CD14-positive monocyte (primary cell): ENCODE data around the gene MCC. TPM values are rescaled to one million over a fixed set of nuclear protein-coding genes. Genes with fewer than 3 reads are reported as not detected.
A peak's percentile ranks its signal among the peaks of the same experiment; 100 is the strongest.

Source experiments
- DNase-seq, 3 donors: peaks; one replicate each; pipeline ENCODE4 v3.0.0-alpha.2; 2011 to 2022
- H2AFZ ChIP-seq: 2 replicates; pipeline ENCODE4 v1.6.0; 2012; ENCODE audit warnings: mild to moderate bottlenecking, low read depth, low read length, inconsistent platforms; ENCODE audit not compliant: insufficient read depth, poor library complexity, severe bottlenecking
- H3K27ac ChIP-seq, 2 donors: 1 replicate in 1 of 2; 2 replicates in 1 of 2; pipeline ENCODE4 v1.5.1; 2012 to 2013; ENCODE audit warnings: low read length in 2 of 2, control low read depth in 1 of 2, inconsistent platforms in 1 of 2, low read depth in 1 of 2, mild to moderate bottlenecking in 1 of 2
- H3K27me3 ChIP-seq, 2 donors: one replicate each; pipeline versions ENCODE4 v1.6.0 to v1.6.1; 2011 to 2013; ENCODE audit warnings: low read length in 2 of 2; ENCODE audit not compliant: control insufficient read depth in 2 of 2, insufficient read depth in 2 of 2
- H3K36me3 ChIP-seq, 2 donors: replicated peaks in 1 of 2; 1 replicate in 1 of 2; 2 replicates in 1 of 2; pipeline versions ENCODE4 v1.5.1 to v1.6.1; 2012 to 2013; ENCODE audit warnings: low read length in 2 of 2, control low read depth in 1 of 2, inconsistent platforms in 1 of 2, mild to moderate bottlenecking in 1 of 2; ENCODE audit not compliant: insufficient read depth in 2 of 2, control insufficient read depth in 1 of 2
- H3K4me1 ChIP-seq, 2 donors: 1 replicate in 1 of 2; 2 replicates in 1 of 2; pipeline versions ENCODE4 v1.5.1 to v1.6.1; 2012 to 2013; ENCODE audit warnings: low read length in 2 of 2, control low read depth in 1 of 2, inconsistent platforms in 1 of 2, mild to moderate bottlenecking in 1 of 2, moderate library complexity in 1 of 2; ENCODE audit not compliant: insufficient read depth in 2 of 2, control insufficient read depth in 1 of 2
- H3K4me2 ChIP-seq: replicated peaks from 2 replicates; pipeline ENCODE3; 2012; ENCODE audit warnings: low read length, moderate library complexity, mild to moderate bottlenecking; ENCODE audit not compliant: poor library complexity, severe bottlenecking; ENCODE audit errors: extremely low read depth
- H3K4me3 ChIP-seq, 3 experiments: fragments of 200-600 bp in 1 of 3; sonication (generic) in 1 of 3; replicated peaks in 1 of 3; 1 replicate in 2 of 3; 2 replicates in 1 of 3; pipeline ENCODE4 v1.5.1; 2011 to 2013; ENCODE audit warnings: low read length in 3 of 3, mild to moderate bottlenecking in 3 of 3, control low read depth in 2 of 3, low read depth in 2 of 3, inconsistent platforms in 1 of 3, moderate library complexity in 1 of 3
- H3K79me2 ChIP-seq: 2 replicates; pipeline ENCODE4 v1.6.0; 2012; ENCODE audit warnings: mild to moderate bottlenecking, control low read depth, inconsistent platforms, low read length, moderate library complexity; ENCODE audit not compliant: insufficient read depth
- H3K9ac ChIP-seq: 2 replicates; pipeline ENCODE4 v1.6.0; 2017; ENCODE audit warnings: low read length, mild to moderate bottlenecking; ENCODE audit not compliant: insufficient read depth, poor library complexity, severe bottlenecking
- H3K9me3 ChIP-seq, 2 donors: replicated peaks in 1 of 2; 1 replicate in 1 of 2; 2 replicates in 1 of 2; pipeline versions ENCODE4 v1.5.1 to v1.6.1; 2012 to 2013; ENCODE audit warnings: low read length in 2 of 2, control low read depth in 1 of 2; ENCODE audit not compliant: control insufficient read depth in 1 of 2, insufficient read depth in 1 of 2
- H4K20me1 ChIP-seq: 2 replicates; pipeline ENCODE4 v1.6.0; 2012; ENCODE audit warnings: mild to moderate bottlenecking, low read length, control low read depth, moderate library complexity; ENCODE audit not compliant: insufficient read depth
- H3K27ac Mint-ChIP-seq, 7 donors: one replicate each; pipeline ENCODE4 v1.8.0; 2020; ENCODE audit warnings: mild to moderate bottlenecking in 7 of 7, mixed read lengths in 7 of 7, moderate library complexity in 6 of 7, inconsistent platforms in 2 of 7
- H3K27me3 Mint-ChIP-seq, 3 donors: one replicate each; pipeline ENCODE4 v1.8.0; 2021 to 2022; ENCODE audit warnings: low read depth in 3 of 3, mild to moderate bottlenecking in 3 of 3, mixed read lengths in 3 of 3, moderate library complexity in 3 of 3, inconsistent platforms in 1 of 3
- H3K36me3 Mint-ChIP-seq, 2 donors: one replicate each; pipeline ENCODE4 v1.8.0; 2020; ENCODE audit warnings: mixed read lengths in 2 of 2, inconsistent platforms in 1 of 2, mild to moderate bottlenecking in 1 of 2
- H3K4me1 Mint-ChIP-seq: one replicate; pipeline ENCODE4 v1.8.0; 2020; ENCODE audit warnings: mild to moderate bottlenecking, mixed read lengths
- H3K4me3 Mint-ChIP-seq, 2 donors: one replicate each; pipeline ENCODE4 v1.8.0; 2020; ENCODE audit warnings: mild to moderate bottlenecking in 2 of 2, mixed read lengths in 2 of 2, moderate library complexity in 1 of 2
- H3K9me3 Mint-ChIP-seq, 7 donors: one replicate each; pipeline ENCODE4 v1.8.0; 2020 to 2022; ENCODE audit warnings: mixed read lengths in 7 of 7, mild to moderate bottlenecking in 6 of 7, moderate library complexity in 6 of 7, inconsistent platforms in 2 of 7
- CTCF ChIP-seq: fragments of 200-600 bp; IDR thresholded peaks from one replicate; pipeline ENCODE4 v1.8.0; 2022; ENCODE audit warnings: antibody characterized with exemption, mild to moderate bottlenecking
- WGBS: methylation state at CpG from one replicate; pipeline ENCODE4 v1.1.5; 2013; ENCODE audit warnings: missing lambda C conversion rate; ENCODE audit not compliant: insufficient coverage; 5-methylcytosine and 5-hydroxymethylcytosine counted together
- intact Hi-C, 2 donors: fragments of 100-400 bp; cut with micrococcal nuclease; formaldehyde crosslinking; loops; one replicate each; pipeline versions ENCODE4 v1.15.0 to v1.15.1; 2023
- polyA plus RNA-seq, 3 donors: library from polyadenylated mRNA; depleted of rRNA in 1 of 3; unstranded in 2 of 3; stranded (reverse) in 1 of 3; fragments of 300-500 nt in 2 of 3; fragments of >200 nt in 1 of 3; fragmentation: Illumina TruSeq in 2 of 3; gene quantifications; 1 replicate in 2 of 3; 2 replicates in 1 of 3; pipeline ENCODE4 v1.2.3, GENCODE V29; 2012 to 2021

MCC gene
- polyA plus RNA-seq, 3 donors = 0.09 TPM; not detected in 2

GRCh38 chr5:113505181-113505580 lies 16.9 kb upstream of the MCC start:
- Mint-ChIP-seq H3K4me1 (no peaks in the 10 kb centered on the region), H3K4me3 (peak overlapping the region in 1 of 2 donors; percentile 43), H3K27me3 (peaks cover 58 to 83% (median 72%) of the 10 kb centered on the region in 3 donors), H3K27ac (no peak overlapping the region), H3K9me3 (peaks cover 0 to 15% (median 4%) of the 10 kb centered on the region in 7 donors), H3K36me3 (no peaks in the 10 kb centered on the region)
- no peaks in the 10 kb centered on the region for H3K4me1 ChIP-seq
- TF ChIP-seq CTCF = no peak
- H3K4me2 ChIP-seq = no peak overlapping the region
- no peak overlapping the region for H3K27ac ChIP-seq
- intact Hi-C loops = no loop called here
- 50% methylated on average over 1 of the region's 5 CpGs for WGBS
- H3K9ac ChIP-seq = no peak overlapping the region
- no peaks in the 10 kb centered on the region for H3K36me3 ChIP-seq
- peaks cover 78 to 94% of the 10 kb centered on the region in 2 donors for H3K27me3 ChIP-seq
- no peaks in the 10 kb centered on the region for H4K20me1 ChIP-seq
- no peak overlapping the region for H3K4me3 ChIP-seq
- no peaks in the 10 kb centered on the region for H3K79me2 ChIP-seq
- DNase-seq = no peak
- no peaks in the 10 kb centered on the region for H3K9me3 ChIP-seq
- H2AFZ ChIP-seq = no peak overlapping the region

- H3K27ac Mint-ChIP-seq = no peak overlapping the region
- Histone ChIP-seq H3K4me2 (no peak overlapping the region), H3K4me1 (no peaks in the 10 kb centered on the region), H3K79me2 (no peaks in the 10 kb centered on the region), H3K4me3 (no peak overlapping the region), H3K36me3 (no peaks in the 10 kb centered on the region), H4K20me1 (no peaks in the 10 kb centered on the region), H3K9ac (no peak overlapping the region), H2AFZ (no peak overlapping the region), H3K27ac (no peak overlapping the region), H3K9me3 (no peaks in the 10 kb centered on the region), H3K27me3 (peaks cover 74 to 96% of the 10 kb centered on the region in 2 donors)
- intact Hi-C loops = no loop called here
- H3K4me1 Mint-ChIP-seq = no peaks in the 10 kb centered on the region
- no peak for TF ChIP-seq CTCF
- no peaks in the 10 kb centered on the region for H3K36me3 Mint-ChIP-seq
- no peak for DNase-seq
- H3K9me3 Mint-ChIP-seq = peaks cover 0 to 18% (median 5%) of the 10 kb centered on the region in 7 donors
- WGBS = 100% methylated on average over 1 of the region's 1 CpG
- no peak overlapping the region for H3K4me3 Mint-ChIP-seq
- H3K27me3 Mint-ChIP-seq = peaks cover 54 to 85% (median 76%) of the 10 kb centered on the region in 3 donors
Measured at GRCh38 chr5:113503146-113503545, 14.9 kb upstream of the MCC start.
